C4-2B (cell line): ENCODE measurements around the gene BMPR1B.

Experiments
- ZFX ChIP-seq: fragments of 450-650 bp; IDR thresholded peaks from 2 replicates; pipeline ENCODE4 v1.6.1; 2017
- TF ChIP-seq, protein P1 (sequence below): fragments of 450-650 bp; conservative IDR thresholded peaks from 2 replicates; pipeline ENCODE4 v1.5.1; 2017; ENCODE audit warnings: mild to moderate bottlenecking

GRCh38 chr4:94974773-94975172 lies 217.0 kb downstream of the BMPR1B start:
- TF ChIP-seq, protein P1, sequence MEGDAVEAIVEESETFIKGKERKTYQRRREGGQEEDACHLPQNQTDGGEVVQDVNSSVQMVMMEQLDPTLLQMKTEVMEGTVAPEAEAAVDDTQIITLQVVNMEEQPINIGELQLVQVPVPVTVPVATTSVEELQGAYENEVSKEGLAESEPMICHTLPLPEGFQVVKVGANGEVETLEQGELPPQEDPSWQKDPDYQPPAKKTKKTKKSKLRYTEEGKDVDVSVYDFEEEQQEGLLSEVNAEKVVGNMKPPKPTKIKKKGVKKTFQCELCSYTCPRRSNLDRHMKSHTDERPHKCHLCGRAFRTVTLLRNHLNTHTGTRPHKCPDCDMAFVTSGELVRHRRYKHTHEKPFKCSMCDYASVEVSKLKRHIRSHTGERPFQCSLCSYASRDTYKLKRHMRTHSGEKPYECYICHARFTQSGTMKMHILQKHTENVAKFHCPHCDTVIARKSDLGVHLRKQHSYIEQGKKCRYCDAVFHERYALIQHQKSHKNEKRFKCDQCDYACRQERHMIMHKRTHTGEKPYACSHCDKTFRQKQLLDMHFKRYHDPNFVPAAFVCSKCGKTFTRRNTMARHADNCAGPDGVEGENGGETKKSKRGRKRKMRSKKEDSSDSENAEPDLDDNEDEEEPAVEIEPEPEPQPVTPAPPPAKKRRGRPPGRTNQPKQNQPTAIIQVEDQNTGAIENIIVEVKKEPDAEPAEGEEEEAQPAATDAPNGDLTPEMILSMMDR: no peak
- no peak for TF ChIP-seq ZFX
